ENCODE data around the gene CHRM1. TPM values are rescaled to one million over a fixed set of nuclear protein-coding genes. Genes with fewer than 3 reads are reported as not detected.

Gene CHRM1
- total RNA-seq, 1 experiment from 2014 or later: not detected

DNA sequence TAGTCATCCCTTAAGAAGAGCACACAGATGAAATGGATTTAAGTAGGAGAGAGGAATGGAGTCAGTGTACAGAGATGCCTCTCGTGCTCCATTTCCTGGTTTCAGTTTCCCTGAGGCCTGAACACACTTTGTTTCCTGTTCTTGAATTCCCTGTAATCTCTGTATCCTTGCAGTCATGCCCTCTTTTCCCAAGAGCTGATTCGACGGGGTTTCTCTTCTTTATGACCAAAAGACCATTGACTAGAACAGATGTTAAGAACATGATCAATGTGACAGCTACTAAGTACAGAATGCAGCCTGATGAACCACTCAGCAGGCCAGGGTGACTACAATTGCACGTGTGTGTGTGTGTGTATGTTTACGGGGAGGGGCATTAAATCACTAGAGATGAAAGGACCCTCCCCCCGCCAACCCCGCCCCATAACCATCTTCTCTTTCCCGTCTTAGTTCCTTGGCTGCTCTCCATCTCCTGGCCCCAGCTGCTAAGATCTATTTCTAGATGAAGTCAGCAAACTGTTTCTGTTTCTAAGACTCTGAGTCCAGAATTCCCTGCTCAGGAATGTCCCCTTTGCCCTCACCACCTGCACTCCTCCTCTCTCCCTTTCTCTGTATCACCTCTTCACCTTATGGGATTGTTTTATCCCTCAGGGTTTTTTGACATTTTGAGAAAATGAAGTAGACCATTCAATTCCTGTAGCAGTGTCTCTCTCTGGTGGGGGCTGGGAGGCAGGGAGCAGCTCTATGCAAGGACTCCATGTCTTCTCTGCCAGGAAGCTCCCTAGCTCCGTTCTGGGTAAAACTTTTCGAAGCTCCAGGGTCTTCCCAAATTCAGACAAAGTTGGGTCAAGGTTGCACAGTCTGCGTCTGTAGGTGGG is 37.6 kb upstream of the CHRM1 start:
- WGBS (ENCODE audit: extremely low coverage, insufficient read length, low lambda C conversion rate): no CpG with 5 or more reads among the region's 11 CpGs
- H3K27ac Mint-ChIP-seq: no peak overlapping the region

More for the DNA sequence above, 37.6 kb upstream of the CHRM1 start:
- Mint-ChIP-seq H3K36me3 (ENCODE audit: insufficient read depth in 1 of 3, low read depth in 3 of 3) (no peaks in the 10 kb centered on the region), H3K27me3 (ENCODE audit: low read depth) (peaks cover 4% of the 10 kb centered on the region; the same call in 1 of the 2 replicates), H3K4me3 (no peak overlapping the region), H3K4me1 (peaks cover 8 to 14% of the 10 kb centered on the region in 2 experiments), H3K9me3 (no peaks in the 10 kb centered on the region)
- Histone ChIP-seq H3K23me2 (ENCODE audit: insufficient read length, low read depth, low read length, poor library complexity, severe bottlenecking) (no peaks in the 10 kb centered on the region), H4K20me1 (ENCODE audit: control insufficient read depth, insufficient read depth, insufficient read length) (no peaks in the 10 kb centered on the region), H3K23ac (ENCODE audit: insufficient read length, low read depth, low read length) (no peak overlapping the region), H3K79me1 (ENCODE audit: insufficient read depth, low read depth, low read length, poor library complexity, severe bottlenecking) (no peaks in the 10 kb centered on the region), H2AFZ (ENCODE audit: low read length) (no peak overlapping the region), H3K79me2 (ENCODE audit: insufficient read depth, low read length) (no peaks in the 10 kb centered on the region), H2BK120ac (ENCODE audit: low read depth, low read length, poor library complexity, severe bottlenecking) (no peak overlapping the region), H3K9me3 (ENCODE audit: control insufficient read depth, low read depth, low read length) (no peaks in the 10 kb centered on the region), H4K8ac (replicated peaks; ENCODE audit: insufficient read length, low read depth, low read length) (no peak overlapping the region), H3K4ac (ENCODE audit: low read depth, low read length) (no peak overlapping the region), H3K9ac (ENCODE audit: extremely low read depth, insufficient read length, low read length) (no peak overlapping the region), H3K14ac (ENCODE audit: insufficient read depth, low read length) (no peak overlapping the region), H2BK15ac (ENCODE audit: low read depth, low read length) (no peak overlapping the region), H2BK20ac (ENCODE audit: low read depth, low read length, poor library complexity, severe bottlenecking) (no peak overlapping the region), H4K5ac (ENCODE audit: insufficient read length, low read depth, low read length) (no peak overlapping the region), H2BK5ac (ENCODE audit: insufficient read length, low read length) (no peak overlapping the region), H3K18ac (ENCODE audit: insufficient read length, low read depth, low read length) (no peak overlapping the region), H3T11ph (ENCODE audit: low read length) (no peak overlapping the region), H3K27me3 (ENCODE audit: insufficient read depth, low read length) (no peaks in the 10 kb centered on the region), H3K56ac (ENCODE audit: insufficient read length, low read depth, low read length) (no peak overlapping the region), H2AK5ac (ENCODE audit: insufficient read length, low read length) (no peak overlapping the region), H3K27ac (ENCODE audit: insufficient read length, low read depth, low read length) (no peak overlapping the region), H4K91ac (ENCODE audit: insufficient read length, low read depth, low read length) (no peak overlapping the region), H3K4me2 (ENCODE audit: insufficient read depth, insufficient read length, low read length) (no peak overlapping the region), H2BK12ac (ENCODE audit: insufficient read length, low read depth, low read length) (no peak overlapping the region), H3K4me1 (ENCODE audit: insufficient read depth, low read length) (no peaks in the 10 kb centered on the region)
- DNase-seq: no peak
- TF ChIP-seq CTCF (conservative IDR thresholded peaks at IDR 0.05): no peak
